Measurements from ENCODE around the gene SS18.

The SS18 gene

GRCh38 chr18:26017929-26018328 lies 72.5 kb downstream of the SS18 start:
- POLR2A ChIA-PET, result no interaction called here
- H3K4me3 ChIP-seq (ENCODE audit: low read depth, low read length), result no peak overlapping the region
- no peak for TF ChIP-seq CTCF (IDR thresholded peaks at IDR 0.05; ENCODE audit: insufficient read depth, low read length, missing control alignments)
- DNase-seq (ENCODE audit: low read depth, low spot score), result no peak
- CTCF ChIA-PET, result no interaction called here

- CTCF ChIA-PET, result no interaction called here
- TF ChIP-seq CTCF (IDR thresholded peaks at IDR 0.05; ENCODE audit: insufficient read depth, low read length, missing control alignments), result no peak
- POLR2A ChIA-PET, result no interaction called here
- H3K4me3 ChIP-seq (ENCODE audit: low read depth, low read length), result no peak overlapping the region
- DNase-seq (ENCODE audit: low read depth, low spot score), result no peak
Measured at GRCh38 chr18:26014462-26014861, 76.0 kb downstream of the SS18 start.

- no peak overlapping the region for H3K4me3 ChIP-seq (ENCODE audit: low read depth, low read length)
- ChIA-PET CTCF (no interaction called here), POLR2A (no interaction called here)
- no peak for DNase-seq (ENCODE audit: low read depth, low spot score)
- no peak for TF ChIP-seq CTCF (IDR thresholded peaks at IDR 0.05; ENCODE audit: insufficient read depth, low read length, missing control alignments)
Measured at GRCh38 chr18:26008619-26009018, 81.8 kb downstream of the SS18 start.

GRCh38 chr18:26008096-26008495 lies 82.3 kb downstream of the SS18 start:
- ChIA-PET POLR2A (no interaction called here), CTCF (no interaction called here)
- no peak overlapping the region for H3K4me3 ChIP-seq (ENCODE audit: low read depth, low read length)
- no peak for TF ChIP-seq CTCF (IDR thresholded peaks at IDR 0.05; ENCODE audit: insufficient read depth, low read length, missing control alignments)
- no peak for DNase-seq (ENCODE audit: low read depth, low spot score)

- TF ChIP-seq CTCF (IDR thresholded peaks at IDR 0.05; ENCODE audit: insufficient read depth, low read length, missing control alignments), result no peak
- DNase-seq (ENCODE audit: low read depth, low spot score), result no peak
- ChIA-PET POLR2A (no interaction called here), CTCF (no interaction called here)
- no peak overlapping the region for H3K4me3 ChIP-seq (ENCODE audit: low read depth, low read length)
Measured at GRCh38 chr18:26005950-26006349, 84.5 kb downstream of the SS18 start.

- H3K4me3 ChIP-seq (ENCODE audit: low read depth, low read length), result no peak overlapping the region
- no peak for DNase-seq (ENCODE audit: low read depth, low spot score)
- no peak for TF ChIP-seq CTCF (IDR thresholded peaks at IDR 0.05; ENCODE audit: insufficient read depth, low read length, missing control alignments)
- POLR2A ChIA-PET, result no interaction called here
- CTCF ChIA-PET, result no interaction called here
Measured at GRCh38 chr18:26004832-26005231, 85.6 kb downstream of the SS18 start.
